Measurements from ENCODE around the gene FST. TPM values are rescaled to one million over a fixed set of nuclear protein-coding genes. Genes with fewer than 3 reads are reported as not detected.

Gene FST
- total and polyA plus RNA-seq, 2 of the 13 experiments (the other 11 are each of a cell fraction or from before 2014, with no cell fraction given) = 38.6 to 136 TPM

- peak; percentile 51; the same call in 1 of the 2 replicates for TF ChIP-seq ZNF503 (CRISPR knock-in tag; IDR thresholded peaks at IDR 0.05)
- TF ChIP-seq ZEB1 (IDR thresholded peaks at IDR 0.05; ENCODE audit: insufficient replicate concordance, low read depth) = peak; percentile 86
- peak; percentile 33; the same call in 1 of the 2 replicates for TF ChIP-seq FOXP1 (IDR thresholded peaks at IDR 0.05)
- TF ChIP-seq FOXP1 (CRISPR knock-in tag; IDR thresholded peaks at IDR 0.05) = peak; percentile 96
- TF ChIP-seq RCOR2 (CRISPR knock-in tag; IDR thresholded peaks at IDR 0.05) = peak; percentile 74; the same call in 1 of the 2 replicates
- TF ChIP-seq TFDP2 (CRISPR knock-in tag; IDR thresholded peaks at IDR 0.05) = no peak
- TF ChIP-seq SKIL (CRISPR knock-in tag; IDR thresholded peaks at IDR 0.05; ENCODE audit: borderline replicate concordance) = peak; percentile 73
- TF ChIP-seq HOXA7 (CRISPR knock-in tag; IDR thresholded peaks at IDR 0.05) = no peak
- TF ChIP-seq FOSL2 (CRISPR knock-in tag; IDR thresholded peaks at IDR 0.05) = peak; percentile 68
- peak; percentile 65; the same call in 1 of the 2 replicates for TF ChIP-seq RERE (CRISPR knock-in tag; IDR thresholded peaks at IDR 0.05; ENCODE audit: low read depth)
- TF ChIP-seq ZNF282 (IDR thresholded peaks at IDR 0.05; ENCODE audit: partially characterized antibody) = no peak
- peak; percentile 43; the same call in 1 of the 2 replicates for TF ChIP-seq HNF1B (CRISPR knock-in tag; IDR thresholded peaks at IDR 0.05)
- no peak for TF ChIP-seq ELF4 (CRISPR knock-in tag; IDR thresholded peaks at IDR 0.05; ENCODE audit: borderline replicate concordance)
- TF ChIP-seq ZSCAN12 (CRISPR knock-in tag; IDR thresholded peaks at IDR 0.05) = no peak
- TF ChIP-seq BHLHE40 (IDR thresholded peaks at IDR 0.05; ENCODE audit: low read length) = 0 out of 2 replicates have a peak, but pooled peaks have one; percentile 65
Measured at GRCh38 chr5:53453898-53454718, 26.3 kb upstream of the FST start (continued).

All from HepG2 (cell line).